NCI-H1105 (cell line): Measurements from ENCODE around the gene SCG2.
"Not testable (repeated sequence)": the region's sequence is repeated elsewhere in the genome, so short reads cannot be mapped to it uniquely, and the experiment has no call there.

Source experiments
- DNase-seq: peaks from one replicate; lab custom pipeline; 2025; lab: John Stamatoyannopoulos, UW

SCG2 gene

GRCh38 chr2:223612501-223612900 is 10.3 kb upstream of the SCG2 start:
- no peak for DNase-seq

GRCh38 chr2:223611061-223611460 is 8.9 kb upstream of the SCG2 start:
- DNase-seq, result no peak

GRCh38 chr2:223607476-223607875 is 5.3 kb upstream of the SCG2 start:
- DNase-seq, result no peak

GRCh38 chr2:223606946-223607345 is 4.8 kb upstream of the SCG2 start:
- DNase-seq, result no peak

GRCh38 chr2:223604231-223604630 is 2.1 kb upstream of the SCG2 start:
- DNase-seq, result no peak

- no peak for DNase-seq
Measured at GRCh38 chr2:223602972-223603371, 811 bp upstream of the SCG2 start.

- no peak for DNase-seq
Measured at GRCh38 chr2:223601018-223601417, 1.1 kb downstream of the SCG2 start.

GRCh38 chr2:223599640-223600380 is 2.4 kb downstream of the SCG2 start:
- DNase-seq, result no peak

GRCh38 chr2:223598994-223599639 is 3.0 kb downstream of the SCG2 start:
- DNase-seq, result no peak

GRCh38 chr2:223597076-223597475 is 5.1 kb downstream of the SCG2 start:
- no peak for DNase-seq

- no peak for DNase-seq
Measured at GRCh38 chr2:223596208-223596607, 6.0 kb downstream of the SCG2 start.

GRCh38 chr2:223594831-223595230 is 7.3 kb downstream of the SCG2 start:
- DNase-seq, result no peak

GRCh38 chr2:223594259-223594658 is 7.9 kb downstream of the SCG2 start:
- DNase-seq, result no peak

GRCh38 chr2:223592689-223593088 is 9.5 kb downstream of the SCG2 start:
- DNase-seq, result not testable (repeated sequence)

GRCh38 chr2:223591596-223591995 is 10.6 kb downstream of the SCG2 start:
- peak; percentile 70 for DNase-seq

GRCh38 chr2:223590964-223591363 is 11.2 kb downstream of the SCG2 start:
- no peak for DNase-seq

- no peak for DNase-seq
Measured at GRCh38 chr2:223589901-223590300, 12.3 kb downstream of the SCG2 start.

GRCh38 chr2:223588251-223588650 is 13.9 kb downstream of the SCG2 start:
- DNase-seq, result no peak

GRCh38 chr2:223587301-223587700 is 14.9 kb downstream of the SCG2 start:
- DNase-seq, result no peak

GRCh38 chr2:223586261-223586660 is 15.9 kb downstream of the SCG2 start:
- no peak for DNase-seq

GRCh38 chr2:223585666-223586065 is 16.5 kb downstream of the SCG2 start:
- DNase-seq, result peak; percentile 64

- no peak for DNase-seq
Measured at GRCh38 chr2:223582001-223582400, 20.2 kb downstream of the SCG2 start.

GRCh38 chr2:223580951-223581350 is 21.2 kb downstream of the SCG2 start:
- no peak for DNase-seq

GRCh38 chr2:223578846-223579245 is 23.3 kb downstream of the SCG2 start:
- DNase-seq, result no peak
